Astrocyte of the spinal cord (primary cell): Measurements from ENCODE around the gene WDR86.

Source experiments
- DNase-seq: peaks from one replicate; pipeline ENCODE4 v3.0.0; 2011; ENCODE audit warnings: low read depth, low spot score
- H3K4me3 ChIP-seq: 2 replicates; pipeline ENCODE4 v1.5.1; 2011; ENCODE audit warnings: low read depth, mild to moderate bottlenecking, low read length, moderate library complexity
- CTCF ChIP-seq: IDR thresholded peaks from 2 replicates; pipeline ENCODE4 v1.5.1; 2012; ENCODE audit warnings: low read depth, mild to moderate bottlenecking, low read length, inconsistent platforms
- in situ Hi-C: cut with HindIII; loops from 2 replicates; pipeline ENCODE4 v1.10.0; 2017; ENCODE audit warnings: low sequenced_read_pairs

Gene WDR86

GRCh38 chr7:151375530-151376217 is 34.2 kb downstream of the WDR86 start:
- no peak for TF ChIP-seq CTCF
- in situ Hi-C loops = no loop called here
- H3K4me3 ChIP-seq = no peak overlapping the region
- DNase-seq = no peak

GRCh38 chr7:151374726-151375125 is 35.1 kb downstream of the WDR86 start:
- DNase-seq = no peak
- in situ Hi-C loops = no loop called here
- no peak for TF ChIP-seq CTCF
- H3K4me3 ChIP-seq = no peak overlapping the region

GRCh38 chr7:151374139-151374538 is 35.7 kb downstream of the WDR86 start:
- H3K4me3 ChIP-seq = no peak overlapping the region
- in situ Hi-C loops = no loop called here
- no peak for DNase-seq
- no peak for TF ChIP-seq CTCF

- no peak for DNase-seq
- no peak overlapping the region for H3K4me3 ChIP-seq
- in situ Hi-C loops = no loop called here
- no peak for TF ChIP-seq CTCF
Measured at GRCh38 chr7:151373599-151373998, 36.2 kb downstream of the WDR86 start.

GRCh38 chr7:151372612-151373265 is 37.1 kb downstream of the WDR86 start:
- H3K4me3 ChIP-seq = no peak overlapping the region
- no peak for TF ChIP-seq CTCF
- in situ Hi-C loops = no loop called here
- DNase-seq = peak; percentile 61

- in situ Hi-C loops = no loop called here
- no peak for DNase-seq
- no peak for TF ChIP-seq CTCF
- H3K4me3 ChIP-seq = no peak overlapping the region
Measured at GRCh38 chr7:151371266-151371665, 38.6 kb downstream of the WDR86 start.
